Left ventricle myocardium inferior (tissue), 1 donor: ENCODE results near the gene ADARB1. TPM values are rescaled to one million over a fixed set of nuclear protein-coding genes. Genes with fewer than 3 reads are reported as not detected.

Experiments
- DNase-seq: peaks from one replicate; pipeline ENCODE4 v3.0.0-alpha.2; 2020
- H3K27ac ChIP-seq: fragments of 200-600 bp; replicated peaks from 2 replicates; pipeline ENCODE4 v1.8.0; 2021
- H3K27me3 ChIP-seq: fragments of 200-600 bp; 2 replicates; pipeline ENCODE4 v1.8.0; 2021; ENCODE audit warnings: low read depth
- H3K36me3 ChIP-seq: fragments of 200-600 bp; 2 replicates; pipeline ENCODE4 v1.8.0; 2021
- H3K4me1 ChIP-seq: fragments of 200-600 bp; 2 replicates; pipeline ENCODE4 v1.8.0; 2021
- H3K4me3 ChIP-seq: fragments of 200-600 bp; 2 replicates; pipeline ENCODE4 v1.8.0; 2021; ENCODE audit warnings: mild to moderate bottlenecking, moderate library complexity
- H3K9me3 ChIP-seq: fragments of 200-600 bp; replicated peaks from 2 replicates; pipeline ENCODE4 v1.8.0; 2021
- CTCF ChIP-seq: fragments of 200-600 bp; IDR thresholded peaks from 2 replicates; pipeline ENCODE4 v1.8.0; 2021; ENCODE audit warnings: antibody characterized with exemption, mild to moderate bottlenecking, borderline replicate concordance
- intact Hi-C: fragments of 100-400 bp; cut with micrococcal nuclease; formaldehyde crosslinking; loops from one replicate; pipeline ENCODE4 v1.11.0; 2022
- total RNA-seq: library from RNA; stranded (reverse); fragmentation: NEBNext Ultra II Directional; extraction: Animal tissue kit (Norgen Biotek cat#: 25700); gene quantifications from one replicate; pipeline ENCODE4 v1.2.1, GENCODE V29; 2021
- donor health status: DM: no; HTN: yes; CAD: no; lungs with severe emphysema.

The ADARB1 gene
- total RNA-seq, 1 donor from 2014 or later, result 15.5 TPM

GRCh38 chr21:45250272-45250671 is 175.9 kb downstream of the ADARB1 start:
- intact Hi-C loops, result no loop called here
- no peaks in the 10 kb centered on the region for H3K9me3 ChIP-seq
- no peak overlapping the region for H3K27ac ChIP-seq
- DNase-seq, result no peak
- TF ChIP-seq CTCF, result no peak
- peaks cover 38% of the 10 kb centered on the region for H3K27me3 ChIP-seq
- H3K4me3 ChIP-seq, result no peak overlapping the region
- H3K36me3 ChIP-seq, result no peaks in the 10 kb centered on the region
- H3K4me1 ChIP-seq, result peaks cover 10% of the 10 kb centered on the region

- Histone ChIP-seq H3K27ac (no peak overlapping the region), H3K36me3 (no peaks in the 10 kb centered on the region), H3K4me1 (peaks cover 10% of the 10 kb centered on the region), H3K4me3 (no peak overlapping the region), H3K27me3 (peaks cover 44% of the 10 kb centered on the region), H3K9me3 (no peaks in the 10 kb centered on the region)
- intact Hi-C loops, result no loop called here
- no peak for TF ChIP-seq CTCF
- DNase-seq, result no peak
These were observed 176.7 kb downstream of the ADARB1 start for GRCh38 chr21:45250914-45251634.

- no peak for DNase-seq
- Histone ChIP-seq H3K27ac (no peak overlapping the region), H3K4me1 (peaks cover 15% of the 10 kb centered on the region), H3K27me3 (peaks cover 44% of the 10 kb centered on the region), H3K36me3 (no peaks in the 10 kb centered on the region), H3K4me3 (no peak overlapping the region), H3K9me3 (no peaks in the 10 kb centered on the region)
- no peak for TF ChIP-seq CTCF
- intact Hi-C loops, result no loop called here
These were observed 177.5 kb downstream of the ADARB1 start for GRCh38 chr21:45251635-45252447.

- peaks cover 47% of the 10 kb centered on the region for H3K27me3 ChIP-seq
- intact Hi-C loops, result no loop called here
- no peak overlapping the region for H3K27ac ChIP-seq
- H3K4me1 ChIP-seq, result peaks cover 21% of the 10 kb centered on the region
- DNase-seq, result no peak
- no peak for TF ChIP-seq CTCF
- H3K36me3 ChIP-seq, result no peaks in the 10 kb centered on the region
- no peak overlapping the region for H3K4me3 ChIP-seq
- H3K9me3 ChIP-seq, result no peaks in the 10 kb centered on the region
These were observed 178.1 kb downstream of the ADARB1 start for GRCh38 chr21:45252448-45252925.

GRCh38 chr21:45253180-45253579 is 178.8 kb downstream of the ADARB1 start:
- Histone ChIP-seq H3K27me3 (peaks cover 53% of the 10 kb centered on the region), H3K9me3 (no peaks in the 10 kb centered on the region), H3K36me3 (no peaks in the 10 kb centered on the region), H3K27ac (no peak overlapping the region), H3K4me1 (peaks cover 26% of the 10 kb centered on the region), H3K4me3 (no peak overlapping the region)
- no peak for DNase-seq
- no peak for TF ChIP-seq CTCF
- intact Hi-C loops, result no loop called here
